Ovary (tissue), 3 donors: ENCODE results near the gene GALNTL6.

Source experiments
- CTCF ChIP-seq, 3 donors: fragments of 450-650 bp in 2 of 3; fragments of 200-600 bp in 1 of 3; IDR thresholded peaks; one replicate each; pipeline versions ENCODE4 v1.5.1 to v1.8.0; 2016 to 2022; ENCODE audit warnings: antibody characterized with exemption in 3 of 3, mild to moderate bottlenecking in 1 of 3
- POLR2A ChIP-seq: fragments of 450-650 bp; IDR thresholded peaks from one replicate; pipeline ENCODE4 v1.6.1; 2017; ENCODE audit warnings: antibody characterized with exemption, mild to moderate bottlenecking, moderate library complexity
- donor health status: DM: no; HTN: no; CAD: no.

GRCh38 chr4:172946503-172946902, 1133.3 kb downstream of the GALNTL6 start:
- TF ChIP-seq CTCF (IDR thresholded peaks at IDR 0.05) (no peak), POLR2A (no peak)
